Stimulated activated CD4-positive, alpha-beta T cell treated with anti-CD3 and anti-CD28 coated beads, TNF-alpha, amount 100 ng/mL, for 24 hours (primary cell): ENCODE results near the gene ANKMY1.
A peak's percentile ranks its signal among the peaks of the same experiment; 100 is the strongest.

Experiments
- DNase-seq, 3 experiments: peaks; one replicate each; pipeline ENCODE4 v3.0.0-alpha.2; 2020; ENCODE audit warnings: low read depth in 3 of 3

Gene ANKMY1

DNA sequence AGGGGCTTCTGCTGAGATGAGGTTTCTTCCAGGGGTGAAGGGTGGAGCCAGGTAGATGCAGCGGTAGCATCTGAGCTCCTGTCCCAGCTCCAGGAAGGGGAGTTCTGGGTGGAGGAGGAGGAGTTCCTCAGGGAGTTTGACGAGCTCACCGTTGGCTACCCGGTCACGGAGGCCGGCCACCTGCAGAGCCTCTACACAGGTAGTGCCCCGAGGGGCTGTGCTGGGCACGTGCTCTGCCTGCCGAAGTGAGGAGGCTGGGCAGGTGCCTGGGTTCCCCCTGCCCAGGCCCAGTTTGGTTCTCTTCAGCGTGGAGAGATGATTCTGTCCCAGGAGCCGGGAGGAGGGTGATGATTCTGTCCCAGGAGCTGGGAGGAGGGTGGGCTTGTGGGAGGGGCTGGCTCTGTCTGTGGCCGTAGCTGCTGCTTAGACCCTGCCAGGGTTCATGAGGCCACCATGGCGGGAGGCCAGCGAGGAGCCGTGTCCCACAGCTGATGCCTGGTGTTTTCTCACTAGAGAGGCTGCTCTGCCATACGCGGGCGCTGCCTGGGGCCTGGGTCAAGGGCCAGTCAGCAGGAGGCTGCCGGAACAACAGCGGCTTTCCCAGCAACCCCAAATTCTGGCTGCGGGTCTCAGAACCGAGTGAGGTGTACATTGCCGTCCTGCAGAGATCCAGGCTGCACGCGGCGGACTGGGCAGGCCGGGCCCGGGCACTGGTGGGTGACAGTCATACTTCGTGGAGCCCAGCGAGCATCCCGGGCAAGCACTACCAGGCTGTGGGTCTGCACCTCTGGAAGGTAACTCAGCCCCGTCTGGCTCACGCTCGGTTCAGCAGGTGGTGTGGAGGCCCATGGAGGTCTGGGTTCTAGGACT, 37.0 kb upstream of the ANKMY1 start:
- DNase-seq, result no peak

DNA sequence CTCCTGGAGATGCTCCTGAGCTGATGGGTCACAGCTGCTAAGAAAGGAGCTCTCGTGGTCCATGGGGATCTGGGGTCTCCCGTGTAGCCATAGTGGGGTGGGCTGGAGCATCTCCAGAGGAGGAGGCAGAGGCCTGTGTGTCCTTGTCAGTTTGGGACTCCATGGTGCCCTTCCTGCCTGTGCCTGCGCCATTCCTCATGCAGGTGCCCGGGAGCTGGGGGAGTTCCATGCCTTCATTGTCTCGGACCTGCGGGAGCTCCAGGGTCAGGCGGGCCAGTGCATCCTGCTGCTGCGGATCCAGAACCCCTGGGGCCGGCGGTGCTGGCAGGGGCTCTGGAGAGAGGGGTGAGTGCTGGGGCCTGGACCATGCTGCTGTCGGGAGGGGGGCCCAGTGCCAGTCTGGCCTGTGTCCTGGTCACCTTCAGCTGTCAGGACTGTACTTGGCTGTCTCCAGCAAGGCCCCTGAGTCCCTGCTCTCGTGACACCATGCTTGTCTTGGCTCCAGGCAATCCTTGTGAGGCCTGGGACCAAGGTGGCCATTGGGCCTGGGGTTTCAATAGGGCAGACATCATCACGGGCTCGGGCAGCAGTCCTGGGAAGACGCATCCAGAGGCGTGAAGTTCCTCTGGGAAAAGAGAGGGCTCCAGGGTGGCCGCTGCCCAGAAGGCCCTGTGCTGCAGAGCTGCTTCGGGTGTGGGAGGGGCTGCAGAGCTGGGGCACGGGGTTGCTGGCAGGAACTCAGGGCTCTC, 36.1 kb upstream of the ANKMY1 start:
- DNase-seq, result no peak

DNA sequence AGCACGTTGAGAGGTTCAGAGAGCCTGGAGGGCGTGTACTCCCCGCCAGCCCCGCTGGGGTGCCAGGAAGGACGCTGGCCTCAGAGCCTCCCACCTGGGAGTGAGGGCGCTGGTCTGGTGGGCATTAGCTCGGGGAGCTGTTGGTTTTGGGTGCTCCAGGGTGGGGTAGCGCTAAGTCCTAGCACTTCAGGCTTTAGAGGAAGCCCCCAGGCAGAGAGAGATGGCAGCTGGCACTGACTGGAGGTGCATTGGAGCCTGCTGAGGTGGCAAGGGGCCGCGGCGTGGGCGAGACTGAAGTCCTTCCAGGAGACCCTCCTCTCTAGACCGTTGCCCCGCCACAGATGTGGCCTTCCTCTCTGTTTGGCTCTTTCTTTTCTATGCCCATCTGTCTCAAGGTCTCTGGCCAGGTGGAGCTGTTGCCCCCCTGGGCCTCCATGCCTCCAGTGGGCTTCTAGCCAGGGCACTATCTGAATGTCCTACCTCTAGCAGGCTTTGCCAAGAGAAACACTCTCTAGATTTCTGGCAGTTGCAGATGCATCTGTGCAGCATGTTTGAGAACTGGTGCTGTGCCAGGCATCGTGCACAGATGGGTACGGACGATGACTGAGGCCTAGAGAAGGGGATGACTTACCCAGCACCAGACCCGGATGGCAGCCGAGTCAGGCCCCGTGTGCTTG, 35.4 kb upstream of the ANKMY1 start:
- no peak for DNase-seq

DNA sequence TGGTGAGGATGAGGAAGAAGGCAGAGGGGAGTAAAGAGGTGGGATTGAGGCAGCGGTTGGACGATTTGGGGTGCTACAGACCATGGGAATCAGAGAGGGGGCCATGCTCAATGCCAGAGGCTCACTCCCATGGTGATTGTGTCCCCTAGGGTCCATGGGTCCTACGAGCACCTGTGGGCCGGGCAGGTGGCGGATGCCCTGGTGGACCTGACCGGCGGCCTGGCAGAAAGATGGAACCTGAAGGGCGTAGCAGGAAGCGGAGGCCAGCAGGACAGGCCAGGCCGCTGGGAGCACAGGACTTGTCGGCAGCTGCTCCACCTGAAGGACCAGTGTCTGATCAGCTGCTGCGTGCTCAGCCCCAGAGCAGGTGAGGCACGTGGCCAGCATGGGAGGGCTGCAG, 34.0 kb upstream of the ANKMY1 start:
- DNase-seq, result no peak

DNA sequence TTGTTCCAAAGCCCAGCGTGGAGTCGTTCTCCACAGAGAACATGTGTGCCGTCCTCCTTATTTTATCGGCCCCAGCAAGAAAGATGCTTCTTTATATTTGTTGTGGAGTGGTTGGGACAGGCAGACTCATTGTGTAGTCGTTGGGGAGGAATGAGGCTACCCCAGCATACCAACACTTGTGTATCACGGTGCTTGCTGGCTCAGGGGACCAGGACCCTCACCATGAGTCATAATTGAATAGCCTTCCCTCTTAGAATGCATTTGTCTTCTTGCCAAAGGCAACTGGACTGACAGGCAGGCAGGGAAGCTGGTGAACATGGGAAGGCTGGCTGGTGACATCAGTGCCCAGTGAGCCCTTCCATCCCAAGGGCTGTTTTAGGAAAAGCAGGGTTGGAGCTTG, 33.4 kb upstream of the ANKMY1 start:
- no peak for DNase-seq

DNA sequence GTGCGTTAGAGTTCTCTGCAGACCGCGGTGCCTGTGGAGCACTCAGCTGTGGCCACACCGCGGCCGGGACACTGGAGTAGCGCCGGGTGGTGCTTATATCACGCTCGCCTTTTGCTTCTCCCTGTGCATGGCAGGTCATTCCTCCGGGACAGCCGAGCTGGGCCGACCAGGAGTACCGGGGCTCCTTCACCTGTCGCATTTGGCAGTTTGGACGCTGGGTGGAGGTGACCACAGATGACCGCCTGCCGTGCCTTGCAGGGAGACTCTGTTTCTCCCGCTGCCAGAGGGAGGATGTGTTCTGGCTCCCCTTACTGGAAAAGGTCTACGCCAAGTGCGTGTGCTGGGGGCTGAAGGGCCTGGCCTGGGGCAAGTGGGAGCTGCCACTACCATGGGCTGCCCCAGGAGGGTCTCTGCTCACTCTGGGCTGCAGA, 32.9 kb upstream of the ANKMY1 start:
- no peak for DNase-seq

DNA sequence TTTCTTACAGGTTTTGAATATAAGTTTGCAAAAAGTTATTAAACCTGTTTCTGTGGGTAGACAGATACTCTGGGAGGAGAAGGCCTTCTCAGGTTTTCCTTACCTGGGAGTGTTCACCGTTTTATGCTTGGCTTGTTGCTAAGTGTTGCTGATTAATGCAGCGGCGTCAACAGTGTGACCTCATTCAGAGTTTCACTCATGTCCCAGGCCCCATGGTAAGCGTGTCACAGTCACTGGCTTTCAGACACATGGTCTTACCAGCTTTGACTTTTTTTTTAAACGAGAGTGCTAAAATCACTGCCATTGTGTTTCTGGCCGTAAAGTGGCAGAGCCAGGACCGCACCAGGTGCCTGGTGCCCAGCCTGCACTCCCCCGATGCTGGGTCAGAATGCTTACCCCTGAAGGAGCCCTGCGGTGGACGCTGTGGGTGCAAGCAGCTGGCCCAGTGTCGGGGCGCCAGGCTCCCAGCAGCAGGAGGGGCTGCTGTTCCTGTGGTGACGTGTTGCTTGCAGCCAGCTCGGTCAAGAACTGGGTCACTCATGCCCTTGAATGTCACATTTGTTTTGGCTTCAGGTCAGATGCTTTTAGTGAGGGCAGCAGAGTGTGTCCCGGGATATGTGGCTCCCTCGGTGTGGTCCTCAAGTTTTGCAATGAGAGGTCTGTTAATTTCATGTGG, 32.2 kb upstream of the ANKMY1 start:
- DNase-seq, result no peak

DNA sequence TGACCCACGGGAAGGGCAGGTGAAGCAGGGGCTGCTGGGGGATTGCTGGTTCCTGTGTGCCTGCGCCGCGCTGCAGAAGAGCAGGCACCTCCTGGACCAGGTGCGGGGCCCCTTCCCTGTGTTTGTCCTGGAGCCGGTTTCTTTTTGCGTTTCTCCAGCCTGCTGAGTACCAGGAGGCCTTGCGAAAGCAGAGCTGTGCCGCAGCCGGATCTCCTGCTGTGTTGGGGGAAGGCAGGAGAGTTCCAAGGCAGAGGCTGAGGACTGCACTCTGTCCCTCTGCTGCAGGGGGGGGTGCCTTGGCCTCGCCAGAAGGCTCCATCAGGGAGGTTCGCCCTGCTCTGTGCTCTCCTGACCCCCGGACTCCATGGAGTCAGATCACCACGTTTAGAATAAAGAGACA, 31.6 kb upstream of the ANKMY1 start:
- no peak for DNase-seq

DNA sequence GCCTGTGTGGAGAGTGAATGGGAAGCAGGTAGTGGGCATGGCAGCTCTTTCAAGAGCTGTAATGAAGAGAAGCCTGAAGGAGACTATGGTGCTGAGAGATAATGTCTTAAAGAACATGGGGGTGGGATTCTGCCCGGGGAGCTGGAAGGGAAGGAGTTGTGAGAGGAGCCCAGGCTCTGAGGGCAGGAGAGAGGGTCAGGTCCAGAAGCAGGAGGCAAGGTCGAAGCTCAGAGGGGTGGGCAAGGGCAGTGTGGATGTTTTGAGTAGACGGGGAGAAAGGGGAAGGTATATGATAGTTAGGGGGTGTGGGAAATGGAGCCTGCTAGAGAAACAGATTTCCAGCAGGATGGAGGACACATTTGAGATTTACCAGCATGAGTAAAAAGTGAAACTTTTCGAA, 30.9 kb upstream of the ANKMY1 start:
- no peak for DNase-seq

DNA sequence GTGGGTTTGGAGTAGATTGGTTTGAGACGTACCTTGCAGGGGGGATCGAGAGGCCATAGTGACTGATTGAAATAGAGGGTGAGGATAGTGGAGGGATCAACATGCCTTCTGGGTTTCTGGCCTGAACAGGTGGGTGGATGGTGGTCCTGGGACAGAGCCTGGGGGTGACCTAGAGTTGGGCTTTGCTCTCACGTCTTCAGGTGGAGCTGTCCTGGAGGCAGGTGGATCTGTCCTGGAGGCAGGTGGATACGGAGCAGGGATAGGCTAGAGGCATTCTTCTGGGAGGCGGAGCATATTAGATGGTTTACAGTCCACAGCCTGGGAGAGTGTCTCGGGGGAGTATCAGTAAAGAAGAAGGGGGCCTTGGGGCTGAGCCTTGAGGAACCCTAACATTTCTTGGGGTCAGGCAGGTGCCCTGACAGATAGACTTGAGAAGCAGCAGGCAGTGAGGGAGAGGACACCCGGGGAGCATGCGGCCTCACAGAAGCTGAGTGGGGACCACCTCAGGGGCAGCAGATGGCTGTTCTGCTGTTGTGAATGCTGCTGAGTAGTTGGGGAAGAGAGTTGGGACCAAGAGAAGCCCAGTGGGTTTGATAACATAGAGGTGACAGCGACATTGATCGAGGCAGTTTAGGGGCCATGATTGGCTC, 30.3 kb upstream of the ANKMY1 start:
- no peak for DNase-seq

DNA sequence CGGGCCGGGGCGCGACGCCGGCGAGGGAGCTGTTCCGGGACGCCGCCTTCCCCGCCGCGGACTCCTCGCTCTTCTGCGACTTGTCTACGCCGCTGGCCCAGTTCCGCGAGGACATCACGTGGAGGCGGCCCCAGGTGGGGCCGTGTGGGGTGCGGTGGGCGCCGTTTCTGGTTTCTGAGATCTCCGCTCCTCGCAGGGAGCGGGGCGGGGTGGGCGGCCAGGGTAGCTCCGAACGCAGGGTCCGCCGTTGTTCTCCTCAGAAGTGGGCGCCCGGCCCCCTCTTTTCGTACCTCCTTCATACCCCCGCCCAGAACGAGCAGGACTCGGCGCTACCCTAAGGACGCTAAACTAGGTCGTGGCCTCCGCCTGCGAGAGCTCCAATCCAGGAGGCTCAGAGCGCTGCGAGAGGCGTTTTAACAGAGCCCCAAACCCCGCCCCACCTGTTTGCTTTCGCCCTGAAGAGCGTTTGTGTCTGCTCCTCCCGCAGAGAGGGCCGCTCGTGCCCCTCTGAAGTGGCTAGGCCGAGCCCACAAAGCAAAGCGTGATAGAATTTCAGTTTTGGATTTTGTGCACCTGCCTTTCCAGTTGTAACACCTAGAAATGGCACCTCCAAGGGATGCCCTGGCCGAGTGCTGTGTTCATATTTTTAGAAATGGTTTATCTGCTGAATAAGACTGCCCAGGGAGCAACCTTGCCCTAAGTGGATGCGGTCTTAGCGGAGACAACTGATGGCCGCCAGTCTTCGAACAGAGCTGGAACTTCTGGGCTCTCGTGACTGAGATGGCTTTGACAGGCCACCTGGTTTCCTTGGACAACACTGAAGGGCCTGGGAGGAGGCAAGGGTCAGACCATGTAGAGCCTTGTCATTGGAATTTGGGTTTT, 29.4 kb upstream of the ANKMY1 start:
- peak in 1 of 3 experiments; percentile 42 for DNase-seq

DNA sequence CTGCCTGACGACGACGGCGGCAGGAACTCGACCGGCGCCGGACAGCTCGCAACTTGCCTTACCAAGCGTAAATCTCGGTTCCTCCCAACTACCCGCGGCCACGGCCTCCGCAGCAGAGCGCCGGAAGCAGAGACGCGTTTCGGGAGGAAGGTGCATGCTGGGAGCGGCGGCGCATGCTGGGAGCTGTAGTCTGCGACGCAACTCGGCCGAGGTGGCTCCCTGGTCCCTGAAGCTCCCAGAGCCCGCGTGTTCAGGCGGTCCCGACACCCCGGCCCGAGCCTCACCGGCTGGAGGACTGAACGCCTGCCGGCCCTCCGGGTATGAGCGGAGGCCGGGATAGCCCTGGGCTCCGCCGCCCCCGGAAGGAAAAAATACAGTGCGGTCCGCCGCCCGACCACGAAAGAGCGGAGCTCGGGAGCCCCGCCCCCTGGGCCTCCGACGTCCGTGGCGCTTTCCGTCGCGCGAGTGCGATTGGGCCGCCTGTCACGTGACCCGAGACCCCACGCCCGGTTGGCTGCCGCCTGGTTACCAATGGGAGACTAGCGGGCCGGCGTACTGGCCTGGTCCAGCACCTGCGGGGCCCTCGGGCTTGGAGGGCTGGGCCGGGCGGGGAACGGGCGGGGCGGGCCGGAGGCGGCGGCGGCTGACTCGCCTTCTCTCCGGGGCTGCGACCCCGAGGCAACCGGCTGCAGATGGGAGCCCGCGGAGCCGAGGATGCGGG, 28.6 kb upstream of the ANKMY1 start, which contains the start of gene CAPN10:
TSS of gene CAPN10 (plus strand) at position 537 of the 721 bp plus-strand sequence. CDS start at position 715, 178 bp downstream.
- peak; percentile 94 to 97 (median 94) for DNase-seq

DNA sequence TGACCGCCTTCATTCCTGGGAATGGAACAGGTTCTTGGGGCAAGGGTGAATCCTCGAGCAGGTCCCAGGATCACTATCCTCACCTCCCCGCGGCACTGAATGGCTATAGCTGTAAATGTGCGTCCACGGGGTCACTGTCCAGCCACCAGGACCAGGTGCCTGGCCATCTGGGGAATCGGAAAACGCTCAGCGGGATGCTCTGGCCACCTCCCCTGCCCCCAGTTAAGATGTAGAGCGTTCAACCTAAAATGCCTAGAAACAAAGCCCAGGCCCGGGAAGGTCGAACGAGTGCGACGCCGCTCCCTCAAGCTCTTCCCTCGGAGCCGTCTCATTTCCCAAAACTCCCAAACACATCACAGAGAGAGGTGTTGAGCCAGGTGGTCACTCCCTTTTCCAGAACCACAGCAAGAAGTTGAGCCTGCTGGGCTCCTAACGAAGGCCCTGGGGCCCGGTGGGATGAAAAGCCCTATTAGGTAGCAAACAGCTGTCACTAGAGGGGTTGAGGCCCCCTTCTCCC, 28.0 kb upstream of the ANKMY1 start:
- DNase-seq, result no peak

DNA sequence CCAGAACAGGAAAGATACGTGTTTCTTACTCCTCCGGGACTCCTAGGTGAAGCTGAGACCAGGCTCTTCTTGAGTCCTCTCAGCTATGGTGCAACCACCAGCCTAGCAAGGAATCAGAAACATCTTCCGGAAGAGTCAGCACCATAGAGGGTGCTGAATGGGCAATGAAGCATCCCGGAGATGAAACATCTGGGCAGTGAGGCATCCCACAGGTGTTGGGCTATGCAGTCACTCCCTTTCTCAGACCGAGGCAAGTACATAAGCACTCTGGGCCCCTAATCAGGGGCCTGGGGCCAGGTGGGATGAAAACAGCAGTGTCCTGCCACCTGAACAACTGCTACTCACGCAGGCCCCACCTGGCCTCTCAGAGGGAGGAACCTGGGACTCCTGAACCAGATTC, 27.3 kb upstream of the ANKMY1 start:
- no peak for DNase-seq

DNA sequence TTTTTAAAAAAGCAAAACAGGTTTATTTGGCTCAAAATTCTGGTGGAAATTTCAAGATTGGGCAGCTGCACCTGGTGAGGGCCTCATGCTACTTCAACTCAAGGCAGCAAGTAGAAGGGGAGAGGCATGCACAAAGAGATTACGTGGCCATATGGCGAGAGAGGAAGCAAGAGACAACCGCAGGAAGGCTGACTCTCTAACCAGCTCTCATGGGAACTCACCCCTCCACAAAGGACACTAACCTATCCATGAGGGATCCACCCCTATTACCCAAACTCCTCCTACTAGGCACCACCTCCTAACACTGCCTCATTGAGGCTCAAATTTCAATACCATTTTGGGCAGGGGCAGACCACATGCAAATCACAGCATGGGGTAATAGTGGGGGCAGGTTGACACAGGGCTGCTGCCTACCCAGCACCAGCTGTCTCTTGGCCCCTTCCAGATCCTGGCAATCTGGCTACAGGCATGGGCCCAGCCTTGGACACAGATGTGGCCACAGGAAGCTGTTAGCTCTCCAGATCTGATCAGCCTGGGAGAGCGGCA, 26.8 kb upstream of the ANKMY1 start:
- no peak for DNase-seq

DNA sequence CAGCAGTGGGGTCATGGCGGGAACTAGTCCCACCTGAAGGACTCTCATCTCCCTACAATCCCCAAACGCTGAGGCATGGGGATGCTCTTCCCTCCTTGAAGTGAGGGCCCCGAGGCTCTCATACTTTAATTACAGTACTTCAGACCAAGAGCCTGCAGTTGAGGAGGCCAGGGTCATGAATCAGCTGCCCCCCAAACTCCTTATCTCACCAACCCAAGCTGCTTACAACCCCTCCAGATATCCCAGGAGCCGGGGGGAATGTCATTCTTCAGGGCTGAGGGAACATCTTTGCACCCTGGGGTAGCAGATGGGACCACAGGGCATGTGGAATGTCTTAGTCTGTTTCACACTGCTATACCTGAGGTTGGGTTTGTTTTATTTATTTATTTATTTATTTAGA, 26.0 kb upstream of the ANKMY1 start:
- DNase-seq, result no peak

DNA sequence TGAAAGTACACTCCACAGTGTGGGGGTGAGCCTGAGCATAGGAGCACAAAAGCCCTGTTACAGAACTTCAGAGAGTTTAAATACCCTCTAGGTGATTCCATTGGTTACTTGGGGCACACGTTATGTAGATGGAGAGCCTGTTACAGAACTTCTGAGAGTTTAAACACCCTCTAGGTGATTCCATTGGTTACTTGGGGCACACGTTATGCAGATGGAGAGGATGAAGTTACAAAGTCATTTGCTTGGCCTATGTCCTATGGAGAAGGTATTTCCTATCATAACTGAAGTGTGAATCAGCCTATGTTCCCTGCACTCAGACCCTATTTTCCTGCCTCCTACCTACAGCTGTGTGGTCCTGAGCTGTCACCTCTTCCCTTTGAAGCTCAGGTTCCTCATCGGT, 25.0 kb upstream of the ANKMY1 start:
- DNase-seq, result no peak

DNA sequence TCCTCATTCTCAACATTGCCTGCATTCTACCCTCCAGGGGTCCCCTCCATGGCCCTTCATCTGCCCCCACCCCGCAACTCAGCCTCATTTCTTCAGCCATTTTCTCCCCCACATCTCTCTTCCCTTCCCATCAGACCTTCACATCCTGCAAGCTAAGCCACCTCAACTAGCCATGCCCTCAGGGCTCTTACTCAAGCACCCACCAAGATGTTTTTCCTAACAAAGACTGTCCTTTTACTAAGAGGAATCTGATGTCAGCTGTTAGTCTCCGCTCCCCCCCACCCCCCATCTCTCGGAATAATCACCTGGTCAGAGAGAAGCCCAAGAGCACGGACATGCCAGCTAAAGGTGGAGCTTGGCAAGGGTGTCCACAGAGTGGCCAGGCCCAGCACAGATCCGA, 24.0 kb upstream of the ANKMY1 start:
- DNase-seq, result no peak
